ENCODE results near the gene TUBB3. TPM values are rescaled to one million over a fixed set of nuclear protein-coding genes. Genes with fewer than 3 reads are reported as not detected.

Gene TUBB3
- total and polyA plus RNA-seq, 2 of the 8 experiments (the other 6 are each of a cell fraction or from before 2014, with no cell fraction given): 275 to 393 TPM

- TF ChIP-seq ASH2L (IDR thresholded peaks at IDR 0.05; ENCODE audit: low read length) (no peak), MAX (IDR thresholded peaks at IDR 0.05) (no peak), SAP30 (IDR thresholded peaks at IDR 0.05; ENCODE audit: insufficient read depth, insufficient replicate concordance, low read length) (no peak), SP2 (IDR thresholded peaks at IDR 0.05; ENCODE audit: low read length) (no peak), RAD21 (IDR thresholded peaks at IDR 0.05 in 1 of 2, conservative IDR thresholded peaks at IDR 0.05 in 1 of 2; ENCODE audit: low read depth in 2 of 2, low read length in 2 of 2) (no peak), CEBPB (IDR thresholded peaks at IDR 0.05; ENCODE audit: low read depth, low read length) (no peak)
Observed at GRCh38 chr16:89960966-89961365, 37.8 kb downstream of the TUBB3 start (continued).
